GM18858 (cell line): ENCODE data around the gene GAS2L2.

Experiments
- ATAC-seq: cut with Tn5 transposase; IDR thresholded peaks from one replicate; pipeline ENCODE4 v1.9.1; 2021; ENCODE audit not compliant: unreplicated experiment

Gene GAS2L2

GRCh38 chr17:35701491-35701890 lies 51.5 kb downstream of the GAS2L2 start:
- no peak for ATAC-seq

- ATAC-seq: no peak
These were observed 52.9 kb downstream of the GAS2L2 start for GRCh38 chr17:35700150-35700549.

DNA sequence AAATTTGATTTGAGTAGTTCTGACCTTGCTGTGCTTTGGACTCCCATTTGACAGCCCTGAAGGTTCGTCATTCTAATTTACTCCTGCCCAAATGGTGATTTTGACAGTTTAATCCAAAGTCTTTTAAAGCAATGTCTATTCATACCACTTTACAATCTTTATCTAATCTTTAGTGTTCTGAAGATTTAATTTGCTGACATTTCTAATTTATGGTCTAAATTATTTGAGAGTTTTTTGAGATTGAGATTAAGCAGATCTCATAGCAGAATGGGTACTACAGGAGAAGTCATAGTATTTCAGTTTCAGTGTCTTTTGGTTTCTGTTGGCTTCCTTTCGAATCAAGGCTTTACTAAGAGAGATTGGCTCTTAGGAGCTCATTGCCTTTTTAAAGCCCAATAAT lies 54.2 kb downstream of the GAS2L2 start:
- no peak for ATAC-seq

- ATAC-seq: no peak
These were observed 57.4 kb downstream of the GAS2L2 start for GRCh38 chr17:35695613-35696012.

GRCh38 chr17:35694906-35695305 lies 58.1 kb downstream of the GAS2L2 start:
- no peak for ATAC-seq
